Activated B cell treated with CpG ODN at 0.5 μM for 24 hours (primary cell): ENCODE data around the gene ORM1. TPM values are rescaled to one million over a fixed set of nuclear protein-coding genes. Genes with fewer than 3 reads are reported as not detected.
"Not testable (repeated sequence)": the region's sequence is repeated elsewhere in the genome, so short reads cannot be mapped to it uniquely, and the experiment has no call there.

Experiments
- ATAC-seq: fragments of 200-7000 bp; cut with Tn5 transposase; one replicate; pipeline ENCODE4 v1.10.0; 2021; ENCODE audit warnings: low read depth, mild to moderate bottlenecking, moderate library complexity
- CTCF ChIA-PET: fragments of 350-600 bp; sonication (Branson Sonifier 250); formaldehyde crosslinking; loops from one replicate; lab custom pipeline; 2021; ENCODE audit warnings: antibody characterized with exemption; lab: Charles Lee
- POLR2A ChIA-PET: fragments of 350-600 bp; sonication (Branson Sonifier 250); formaldehyde crosslinking; loops from one replicate; lab custom pipeline; 2021; ENCODE audit warnings: antibody characterized with exemption; lab: Charles Lee
- DNase-seq: peaks from one replicate; pipeline ENCODE4 v3.0.0; 2022
- H3K27ac Mint-ChIP-seq: one replicate; pipeline ENCODE4 v1.8.0; 2020; ENCODE audit warnings: mixed read lengths
- H3K27me3 Mint-ChIP-seq: one replicate; pipeline ENCODE4 v1.8.0; 2021; ENCODE audit warnings: mixed read lengths
- H3K36me3 Mint-ChIP-seq: one replicate; pipeline ENCODE4 v1.8.0; 2021; ENCODE audit warnings: low read depth, mixed read lengths
- H3K4me1 Mint-ChIP-seq: one replicate; pipeline ENCODE4 v1.8.0; 2021; ENCODE audit warnings: mixed read lengths
- H3K4me3 Mint-ChIP-seq: one replicate; pipeline ENCODE4 v1.8.0; 2020; ENCODE audit warnings: mild to moderate bottlenecking, mixed read lengths
- H3K9me3 Mint-ChIP-seq: one replicate; pipeline ENCODE4 v1.8.0; 2020; ENCODE audit warnings: mixed read lengths
- CTCF ChIP-seq: fragments of 200-600 bp; IDR thresholded peaks from one replicate; pipeline ENCODE4 v1.8.0; 2022; ENCODE audit warnings: antibody characterized with exemption, mild to moderate bottlenecking
- intact Hi-C: fragments of 100-400 bp; cut with micrococcal nuclease; formaldehyde crosslinking; loops from one replicate; pipeline ENCODE4 v1.15.1; 2024
- total RNA-seq: library from RNA; stranded (reverse); gene quantifications from 2 replicates; pipeline ENCODE4 v1.2.3, GENCODE V29; 2022

Gene ORM1
- total RNA-seq, 1 donor from 2014 or later: not detected

DNA sequence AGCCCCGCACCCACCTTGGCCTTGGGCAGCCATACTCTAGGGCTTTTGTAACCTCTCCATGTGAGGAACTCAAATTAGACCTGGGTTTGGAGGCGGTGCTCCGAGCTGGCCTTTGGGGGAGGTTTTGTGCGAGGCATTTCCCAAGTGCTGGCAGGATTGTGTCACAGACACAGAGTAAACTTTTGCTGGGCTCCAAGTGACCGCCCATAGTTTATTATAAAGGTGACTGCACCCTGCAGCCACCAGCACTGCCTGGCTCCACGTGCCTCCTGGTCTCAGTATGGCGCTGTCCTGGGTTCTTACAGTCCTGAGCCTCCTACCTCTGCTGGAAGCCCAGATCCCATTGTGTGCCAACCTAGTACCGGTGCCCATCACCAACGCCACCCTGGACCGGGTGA, 6.7 kb downstream of the ORM1 start, which contains the start of gene ORM2:
Gene ORM2, plus strand, starts transcription at position 245 of the 398 bp plus-strand sequence. Its CDS starts 36 bp downstream, at position 281.
- DNase-seq, H3K9me3 Mint-ChIP-seq, H3K4me3 Mint-ChIP-seq, H3K4me1 Mint-ChIP-seq, intact Hi-C loops, POLR2A ChIA-PET, H3K27ac Mint-ChIP-seq, H3K27me3 Mint-ChIP-seq, H3K36me3 Mint-ChIP-seq, CTCF ChIA-PET, ATAC-seq: not testable (repeated sequence)

- no peak overlapping the region for H3K27ac Mint-ChIP-seq
- no peak for ATAC-seq
Measured at GRCh38 chr9:114330636-114331035, 7.7 kb downstream of the ORM1 start.

GRCh38 chr9:114331229-114332195, 8.6 kb downstream of the ORM1 start:
- POLR2A ChIA-PET, intact Hi-C loops, H3K27me3 Mint-ChIP-seq, DNase-seq, H3K9me3 Mint-ChIP-seq, CTCF ChIA-PET, H3K4me3 Mint-ChIP-seq, H3K4me1 Mint-ChIP-seq: not testable (repeated sequence)
- peak; percentile 23 for ATAC-seq
- peak overlapping the region; percentile 30 for H3K27ac Mint-ChIP-seq
- H3K36me3 Mint-ChIP-seq: peaks cover 21% of the 10 kb centered on the region

More at GRCh38 chr9:114330636-114331035, 7.7 kb downstream of the ORM1 start:
- no peak for DNase-seq
- Mint-ChIP-seq H3K27me3 (no peaks in the 10 kb centered on the region), H3K4me1 (peaks cover 4% of the 10 kb centered on the region), H3K9me3 (no peaks in the 10 kb centered on the region), H3K4me3 (no peak overlapping the region), H3K36me3 (peaks cover 12% of the 10 kb centered on the region)
- ChIA-PET POLR2A (no interaction called here), CTCF (no interaction called here)
- TF ChIP-seq CTCF: no peak
- intact Hi-C loops: no loop called here

- intact Hi-C loops, H3K9me3 Mint-ChIP-seq, H3K4me1 Mint-ChIP-seq, H3K4me3 Mint-ChIP-seq, H3K27me3 Mint-ChIP-seq, ATAC-seq, DNase-seq, CTCF ChIA-PET: not testable (repeated sequence)
- Mint-ChIP-seq H3K36me3 (peaks cover 30% of the 10 kb centered on the region), H3K27ac (peak overlapping the region; percentile 59)
- POLR2A ChIA-PET: interaction anchor here (0.6 kb wide), 1 partner anchor 48 kb away, joined by 6 read pairs; no protein-coding TSS in a partner anchor
Measured at GRCh38 chr9:114332474-114333040, 9.7 kb downstream of the ORM1 start.

- Mint-ChIP-seq H3K4me1 (peaks cover 13% of the 10 kb centered on the region), H3K36me3 (peaks cover 41% of the 10 kb centered on the region)
- H3K9me3 Mint-ChIP-seq, intact Hi-C loops, DNase-seq, CTCF ChIA-PET, H3K4me3 Mint-ChIP-seq, POLR2A ChIA-PET, ATAC-seq, H3K27ac Mint-ChIP-seq, H3K27me3 Mint-ChIP-seq: not testable (repeated sequence)
Measured at GRCh38 chr9:114333718-114334117, 10.8 kb downstream of the ORM1 start.

DNA sequence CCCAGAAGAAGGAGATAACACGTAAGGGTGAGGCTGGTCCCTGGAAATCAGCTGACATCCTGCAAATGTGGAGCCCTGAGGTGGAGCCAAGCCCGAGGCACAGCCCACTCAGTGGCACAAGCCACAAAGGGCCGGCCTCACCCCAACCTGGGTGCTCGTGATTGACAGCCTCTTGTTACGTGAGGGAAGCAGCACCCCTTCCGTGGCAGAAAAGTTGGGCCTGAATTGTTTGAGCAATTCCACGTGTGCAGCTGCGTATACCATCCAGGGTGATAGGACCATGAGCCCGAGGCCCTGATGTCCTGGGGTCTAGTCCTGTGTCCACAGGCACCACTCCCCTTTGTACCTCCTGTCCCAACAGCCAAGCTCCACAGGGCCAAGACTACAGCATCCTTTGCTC, 11.6 kb downstream of the ORM1 start:
- Mint-ChIP-seq H3K36me3 (peaks cover 49% of the 10 kb centered on the region), H3K27me3 (no peaks in the 10 kb centered on the region), H3K9me3 (no peaks in the 10 kb centered on the region), H3K4me3 (no peak overlapping the region), H3K4me1 (peaks cover 21% of the 10 kb centered on the region), H3K27ac (peak overlapping the region; percentile 52)
- TF ChIP-seq CTCF: no peak
- ATAC-seq: no peak
- DNase-seq: no peak
- ChIA-PET CTCF (no interaction called here), POLR2A (no interaction called here)
- intact Hi-C loops: no loop called here

GRCh38 chr9:114335745-114336144, 12.8 kb downstream of the ORM1 start:
- TF ChIP-seq CTCF: no peak
- ChIA-PET POLR2A (interaction anchor here (1.1 to 1.7 kb wide), 2 partner anchors 13 to 49 kb away, joined by 4 to 9 read pairs; no protein-coding TSS in a partner anchor), CTCF (no interaction called here)
- no peaks in the 10 kb centered on the region for H3K27me3 Mint-ChIP-seq
- no peaks in the 10 kb centered on the region for H3K9me3 Mint-ChIP-seq
- H3K27ac Mint-ChIP-seq: no peak overlapping the region
- ATAC-seq (no peak), DNase-seq (no peak)
- peaks cover 62% of the 10 kb centered on the region for H3K36me3 Mint-ChIP-seq
- H3K4me1 Mint-ChIP-seq: peaks cover 31% of the 10 kb centered on the region
- H3K4me3 Mint-ChIP-seq: no peak overlapping the region
- intact Hi-C loops: loop anchor here (5.0 kb wide), 2 partner anchors 152 to 677 kb away; no protein-coding TSS in a partner anchor
